Sigmoid colon (tissue), 4 donors: ENCODE data around the gene TCHH.

Source experiments
- CTCF ChIP-seq, 4 experiments: fragments of 450-650 bp in 3 of 4; fragments of 200-600 bp in 1 of 4; IDR thresholded peaks; one replicate each; pipeline ENCODE4 v1.5.1; 2016 to 2019; ENCODE audit warnings: antibody characterized with exemption in 4 of 4, mild to moderate bottlenecking in 3 of 4, moderate library complexity in 2 of 4
- EP300 ChIP-seq, 4 donors: sonication (generic); formaldehyde crosslinking; IDR thresholded peaks; one replicate each; pipeline ENCODE4 v1.6.1; 2017; ENCODE audit warnings: antibody characterized with exemption in 4 of 4
- POLR2A ChIP-seq, 2 donors: fragments of 450-650 bp; IDR thresholded peaks; one replicate each; pipeline ENCODE4 v1.6.1; 2016; ENCODE audit warnings: antibody characterized with exemption in 2 of 2, mild to moderate bottlenecking in 2 of 2, moderate library complexity in 2 of 2

GRCh38 chr1:152130186-152130585 is 14.9 kb upstream of the TCHH start:
- TF ChIP-seq CTCF (IDR thresholded peaks at IDR 0.05): no peak
- no peak for TF ChIP-seq POLR2A (IDR thresholded peaks at IDR 0.05)
- no peak for TF ChIP-seq EP300 (IDR thresholded peaks at IDR 0.05)
